ENCODE measurements around the gene MZB1. TPM values are rescaled to one million over a fixed set of nuclear protein-coding genes. Genes with fewer than 3 reads are reported as not detected.
"Not testable (repeated sequence)": the region's sequence is repeated elsewhere in the genome, so short reads cannot be mapped to it uniquely, and the experiment has no call there.

MZB1 gene
- total RNA-seq, 2 experiments from 2014 or later, result 19.0 to 19.9 TPM

- peak overlapping the region; percentile 99 for H3K27ac Mint-ChIP-seq
- peak overlapping the region; percentile 98 for H3K4me3 Mint-ChIP-seq
- H3K36me3 Mint-ChIP-seq (ENCODE audit: low read depth), result peaks cover 26% of the 10 kb centered on the region
- H3K27me3 Mint-ChIP-seq (ENCODE audit: low read depth), result no peaks in the 10 kb centered on the region
- H3K4me1 Mint-ChIP-seq (ENCODE audit: low read depth), result peaks cover 67% of the 10 kb centered on the region
- CTCF ChIA-PET, result interaction anchor here (1.0 to 4.4 kb wide), 14 partner anchors 11 to 126 kb away, joined by 3 to 32 read pairs (median 4); partner anchors contain the start of genes PAIP2, SPATA24 and STING1
- no peaks in the 10 kb centered on the region for H3K9me3 Mint-ChIP-seq (ENCODE audit: insufficient read depth)
- DNase-seq, result peak; percentile 64
- peak; percentile 18 for ATAC-seq
- POLR2A ChIA-PET, result interaction anchor here (0.7 to 11.6 kb wide), 12 partner anchors 8 to 98 kb away, joined by 3 to 139 read pairs (median 4); partner anchors contain the start of genes MATR3, PAIP2, SLC23A1 and SPATA24
These were observed 2.0 kb upstream of the MZB1 start for GRCh38 chr5:139391570-139392323.

GRCh38 chr5:139390639-139391569 lies 1.2 kb upstream of the MZB1 start:
- peak overlapping the region; percentile 98 for H3K4me3 Mint-ChIP-seq
- CTCF ChIA-PET, result interaction anchor here (1.0 to 4.4 kb wide), 16 partner anchors 11 to 812 kb away, joined by 3 to 32 read pairs (median 4); partner anchors contain the start of genes MATR3, PAIP2, SPATA24 and STING1

DNA sequence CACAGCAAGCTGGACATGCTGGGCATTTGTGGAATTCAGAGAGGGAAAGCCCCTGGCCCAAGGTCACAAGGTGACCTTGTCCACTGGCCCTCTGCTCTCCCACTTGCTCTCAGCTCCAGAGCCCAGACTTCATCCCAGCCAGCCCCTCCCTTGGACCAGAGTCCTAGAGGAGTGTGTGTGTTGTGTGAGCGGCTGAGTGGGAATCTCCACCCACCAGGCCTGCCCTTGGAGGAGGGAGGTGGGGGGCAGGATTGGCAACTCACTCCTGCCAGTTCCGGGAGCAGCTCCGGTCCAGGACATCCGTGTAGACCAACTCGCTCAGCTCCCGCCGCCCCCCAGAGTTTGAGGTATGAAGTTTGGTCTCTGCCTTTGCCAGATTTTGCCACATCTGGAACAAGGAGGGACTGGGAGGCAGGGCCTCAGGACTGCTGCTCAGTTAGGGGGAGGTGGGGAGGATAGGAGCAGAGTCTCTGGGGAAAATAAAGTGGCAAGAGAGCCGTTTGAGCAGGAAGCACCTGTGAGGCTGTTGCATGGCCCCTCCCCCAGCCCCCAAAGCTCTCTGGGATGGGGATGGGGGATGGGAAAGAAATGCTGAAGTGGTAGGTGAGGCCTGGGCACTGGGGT lies 1.4 kb downstream of the MZB1 start:
- ATAC-seq (no peak), DNase-seq (no peak)
- Mint-ChIP-seq H3K27ac (peak overlapping the region; percentile 77), H3K36me3 (ENCODE audit: low read depth) (peaks cover 19% of the 10 kb centered on the region), H3K9me3 (ENCODE audit: insufficient read depth) (no peaks in the 10 kb centered on the region), H3K4me1 (ENCODE audit: low read depth) (peaks cover 81% of the 10 kb centered on the region), H3K27me3 (ENCODE audit: low read depth) (no peaks in the 10 kb centered on the region), H3K4me3 (peak overlapping the region; percentile 98)
- POLR2A ChIA-PET, result interaction anchor here (0.8 to 11.6 kb wide), 3 partner anchors 26 to 47 kb away, joined by 3 to 139 read pairs (median 3); partner anchors contain the start of gene PAIP2
- CTCF ChIA-PET, result interaction anchor here (0.7 to 2.5 kb wide), 6 partner anchors 17 to 125 kb away, joined by 3 to 11 read pairs (median 4); partner anchors contain the start of gene PAIP2

More at GRCh38 chr5:139390639-139391569, 1.2 kb upstream of the MZB1 start:
- Mint-ChIP-seq H3K36me3 (ENCODE audit: low read depth) (peaks cover 21% of the 10 kb centered on the region), H3K4me1 (ENCODE audit: low read depth) (peaks cover 67% of the 10 kb centered on the region), H3K27ac (peak overlapping the region; percentile 99), H3K9me3 (ENCODE audit: insufficient read depth) (no peaks in the 10 kb centered on the region), H3K27me3 (ENCODE audit: low read depth) (no peaks in the 10 kb centered on the region)
- POLR2A ChIA-PET, result interaction anchor here (0.7 to 11.6 kb wide), 10 partner anchors 11 to 139 kb away, joined by 3 to 139 read pairs (median 4); partner anchors contain the start of genes MATR3, PAIP2, SPATA24 and STING1
- ATAC-seq (no peak), DNase-seq (no peak)

GRCh38 chr5:139387611-139388197 lies 2.0 kb downstream of the MZB1 start:
- Mint-ChIP-seq H3K36me3 (ENCODE audit: low read depth) (peaks cover 13% of the 10 kb centered on the region), H3K27me3 (ENCODE audit: low read depth) (no peaks in the 10 kb centered on the region), H3K9me3 (ENCODE audit: insufficient read depth) (no peaks in the 10 kb centered on the region), H3K27ac (peak overlapping the region; percentile 77), H3K4me1 (ENCODE audit: low read depth) (peaks cover 81% of the 10 kb centered on the region), H3K4me3 (peak overlapping the region; percentile 98)
- ChIA-PET CTCF (interaction anchor here (0.7 to 2.5 kb wide), 6 partner anchors 16 to 99 kb away, joined by 3 to 11 read pairs (median 4); partner anchors contain the start of genes PAIP2 and SPATA24), POLR2A (interaction anchor here (0.8 to 11.6 kb wide), 3 partner anchors 27 to 46 kb away, joined by 3 to 139 read pairs (median 3); partner anchors contain the start of gene PAIP2)
- DNase-seq (no peak), ATAC-seq (no peak)

DNA sequence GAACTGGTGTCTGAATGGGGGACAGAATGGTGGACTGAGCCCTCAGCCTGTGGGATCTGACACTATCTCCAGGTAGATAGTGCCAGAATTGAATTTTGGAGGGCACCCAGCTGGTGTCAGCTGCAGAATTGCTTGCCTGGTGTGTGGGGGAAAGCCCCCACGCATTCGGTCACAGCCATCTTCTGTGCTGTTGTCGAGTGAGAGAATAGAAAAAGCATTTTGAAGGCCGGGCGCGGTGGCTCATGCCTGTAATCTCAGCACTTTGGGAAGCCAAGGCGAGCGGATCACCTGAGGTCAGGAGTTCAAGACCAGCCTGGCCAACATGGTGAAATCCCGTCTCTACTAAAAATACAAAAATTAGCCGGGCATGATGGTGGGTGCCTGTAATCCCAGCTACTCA lies 2.8 kb downstream of the MZB1 start:
- Mint-ChIP-seq H3K4me1 (ENCODE audit: low read depth) (peaks cover 81% of the 10 kb centered on the region), H3K27ac (peak overlapping the region; percentile 80), H3K36me3 (ENCODE audit: low read depth) (peaks cover 12% of the 10 kb centered on the region)
- ChIA-PET CTCF (interaction anchor here (0.7 to 2.5 kb wide), 4 partner anchors 15 to 98 kb away, joined by 3 to 11 read pairs (median 4); partner anchors contain the start of genes PAIP2 and SPATA24), POLR2A (interaction anchor here (11.6 kb wide), 1 partner anchor 46 kb away, joined by 139 read pairs; the partner anchor contains the start of gene PAIP2)
- H3K4me3 Mint-ChIP-seq; H3K27me3 Mint-ChIP-seq (ENCODE audit: low read depth); H3K9me3 Mint-ChIP-seq (ENCODE audit: insufficient read depth); DNase-seq; ATAC-seq: not testable (repeated sequence)

- Mint-ChIP-seq H3K4me3 (no peak overlapping the region), H3K27me3 (ENCODE audit: low read depth) (no peaks in the 10 kb centered on the region), H3K4me1 (ENCODE audit: low read depth) (peaks cover 73% of the 10 kb centered on the region), H3K9me3 (ENCODE audit: insufficient read depth) (no peaks in the 10 kb centered on the region), H3K27ac (peak overlapping the region; percentile 96), H3K36me3 (ENCODE audit: low read depth) (peaks cover 9% of the 10 kb centered on the region)
- ChIA-PET CTCF (interaction anchor here (0.9 kb wide), 1 partner anchor 10 kb away, joined by 3 read pairs; no protein-coding TSS in a partner anchor), POLR2A (interaction anchor here (1.2 to 11.6 kb wide), 2 partner anchors 45 to 86 kb away, joined by 3 to 139 read pairs; partner anchors contain the start of gene PAIP2)
- DNase-seq (no peak), ATAC-seq (no peak)
These were observed 3.7 kb downstream of the MZB1 start for GRCh38 chr5:139386050-139386438.

GRCh38 chr5:139385061-139386049 lies 4.4 kb downstream of the MZB1 start:
- no peaks in the 10 kb centered on the region for H3K9me3 Mint-ChIP-seq (ENCODE audit: insufficient read depth)
- POLR2A ChIA-PET, result interaction anchor here (1.2 to 11.6 kb wide), 2 partner anchors 44 to 86 kb away, joined by 3 to 139 read pairs; partner anchors contain the start of gene PAIP2
- H3K27me3 Mint-ChIP-seq (ENCODE audit: low read depth), result no peaks in the 10 kb centered on the region
- H3K4me1 Mint-ChIP-seq (ENCODE audit: low read depth), result peaks cover 66% of the 10 kb centered on the region
- H3K36me3 Mint-ChIP-seq (ENCODE audit: low read depth), result peaks cover 9% of the 10 kb centered on the region
- CTCF ChIA-PET, result interaction anchor here (0.9 to 1.2 kb wide), 2 partner anchors 10 to 43 kb away, joined by 3 read pairs; no protein-coding TSS in a partner anchor
- DNase-seq (peak; percentile 59), ATAC-seq (peak; percentile 32)
- peak overlapping the region; percentile 69 for H3K4me3 Mint-ChIP-seq
- H3K27ac Mint-ChIP-seq, result peak overlapping the region; percentile 96

- ChIA-PET CTCF (interaction anchor here (1.2 kb wide), 1 partner anchor 42 kb away, joined by 3 read pairs; no protein-coding TSS in a partner anchor), POLR2A (interaction anchor here (11.6 kb wide), 1 partner anchor 43 kb away, joined by 139 read pairs; the partner anchor contains the start of gene PAIP2)
- Mint-ChIP-seq H3K9me3 (ENCODE audit: insufficient read depth) (no peaks in the 10 kb centered on the region), H3K4me1 (ENCODE audit: low read depth) (peaks cover 58% of the 10 kb centered on the region), H3K4me3 (peak overlapping the region; percentile 69), H3K27ac (peak overlapping the region; percentile 96), H3K36me3 (ENCODE audit: low read depth) (peaks cover 8% of the 10 kb centered on the region), H3K27me3 (ENCODE audit: low read depth) (no peaks in the 10 kb centered on the region)
- ATAC-seq (peak; percentile 11), DNase-seq (no peak)
These were observed 5.1 kb downstream of the MZB1 start for GRCh38 chr5:139384591-139385051.

GRCh38 chr5:139383993-139384590 lies 5.6 kb downstream of the MZB1 start:
- Mint-ChIP-seq H3K4me3 (peak overlapping the region; percentile 69), H3K27me3 (ENCODE audit: low read depth) (no peaks in the 10 kb centered on the region), H3K27ac (peak overlapping the region; percentile 96), H3K4me1 (ENCODE audit: low read depth) (peaks cover 55% of the 10 kb centered on the region), H3K9me3 (ENCODE audit: insufficient read depth) (no peaks in the 10 kb centered on the region), H3K36me3 (ENCODE audit: low read depth) (peaks cover 3% of the 10 kb centered on the region)
- ChIA-PET POLR2A (interaction anchor here (1.2 to 1.7 kb wide), 2 partner anchors 8 to 42 kb away, joined by 4 to 5 read pairs; no protein-coding TSS in a partner anchor), CTCF (interaction anchor here (1.2 kb wide), 1 partner anchor 42 kb away, joined by 3 read pairs; no protein-coding TSS in a partner anchor)
- DNase-seq (no peak), ATAC-seq (no peak)

All from activated CD8-positive, alpha-beta T cell treated with anti-CD3 and anti-CD28 coated beads, Interleukin-2, amount 10 ng/mL, durations not matched to agents 7 days and 5 days (primary cell).